DND-41 (cell line): Measurements from ENCODE around the gene TMC5.

ENCODE experiments used
- ATAC-seq: fragments of 200-7000 bp; cut with Tn5 transposase; 3 replicates; pipeline ENCODE4 v1.9.1; 2021; ENCODE audit warnings: low read depth; ENCODE audit not compliant: insufficient read depth
- DNase-seq: peaks from one replicate; pipeline ENCODE4 v3.0.0-alpha.2; 2020
- H2AFZ ChIP-seq: 2 replicates; pipeline ENCODE4 v1.6.0; 2012; ENCODE audit warnings: low read depth, low read length
- H3K27ac ChIP-seq: 2 replicates; pipeline ENCODE4 v1.5.1; 2012; ENCODE audit warnings: low read length, inconsistent platforms
- H3K27me3 ChIP-seq: fragments of 200-600 bp; sonication (generic); 2 replicates; pipeline ENCODE4 v1.6.0; 2012; ENCODE audit warnings: low read length, mild to moderate bottlenecking, inconsistent platforms; ENCODE audit not compliant: insufficient read depth, poor library complexity
- H3K36me3 ChIP-seq: 2 replicates; pipeline ENCODE4 v1.5.1; 2012; ENCODE audit warnings: low read length, inconsistent platforms; ENCODE audit not compliant: insufficient read depth
- H3K4me1 ChIP-seq: 2 replicates; pipeline ENCODE4 v1.5.1; 2012; ENCODE audit warnings: mild to moderate bottlenecking, low read length; ENCODE audit not compliant: insufficient read depth
- H3K4me2 ChIP-seq: 2 replicates; pipeline ENCODE4 v1.6.0; 2012; ENCODE audit warnings: mild to moderate bottlenecking, moderate library complexity, low read length, inconsistent platforms; ENCODE audit not compliant: insufficient read depth
- H3K4me3 ChIP-seq, 2 experiments: fragments of 200-600 bp in 1 of 2; shearing (Covaris generic) in 1 of 2; 2 replicates each; pipeline ENCODE4 v1.5.1; 2012 to 2016; ENCODE audit warnings: inconsistent platforms in 2 of 2, low read length in 2 of 2, mild to moderate bottlenecking in 2 of 2, low read depth in 1 of 2, moderate library complexity in 1 of 2
- H3K79me2 ChIP-seq: 2 replicates; pipeline ENCODE4 v1.6.0; 2012; ENCODE audit warnings: low read length, inconsistent platforms; ENCODE audit not compliant: insufficient read depth
- H3K9ac ChIP-seq: 2 replicates; pipeline ENCODE4 v1.6.0; 2012; ENCODE audit warnings: low read depth, mild to moderate bottlenecking, inconsistent platforms, low read length, moderate library complexity
- H3K9me3 ChIP-seq: 2 replicates; pipeline ENCODE4 v1.5.1; 2012; ENCODE audit warnings: low read length, moderate library complexity, mild to moderate bottlenecking, inconsistent platforms; ENCODE audit not compliant: insufficient read depth, severe bottlenecking
- H4K20me1 ChIP-seq: 2 replicates; pipeline ENCODE4 v1.6.0; 2012; ENCODE audit warnings: low read length; ENCODE audit not compliant: insufficient read depth
- EZH2 ChIP-seq: IDR thresholded peaks from 3 replicates; pipeline ENCODE4 v1.6.1; 2012; ENCODE audit warnings: borderline replicate concordance, low read depth, mild to moderate bottlenecking, moderate library complexity, low read length, inconsistent platforms; ENCODE audit not compliant: severe bottlenecking
- TF ChIP-seq, protein P1 (sequence below): IDR thresholded peaks from 2 replicates; pipeline ENCODE4 v1.5.1; 2012; ENCODE audit warnings: borderline replicate concordance, low read length, moderate library complexity, mild to moderate bottlenecking; ENCODE audit not compliant: poor library complexity, severe bottlenecking; ENCODE audit errors: extremely low read depth

Gene TMC5

GRCh38 chr16:19446300-19446846 lies 28.7 kb downstream of the TMC5 start:
- H3K9me3 ChIP-seq: no peaks in the 10 kb centered on the region
- H3K4me2 ChIP-seq: no peak overlapping the region
- H3K36me3 ChIP-seq: no peaks in the 10 kb centered on the region
- H4K20me1 ChIP-seq: no peaks in the 10 kb centered on the region
- H2AFZ ChIP-seq: no peak overlapping the region
- no peak for ATAC-seq
- no peaks in the 10 kb centered on the region for H3K4me1 ChIP-seq
- no peaks in the 10 kb centered on the region for H3K27me3 ChIP-seq
- no peak overlapping the region for H3K4me3 ChIP-seq
- no peak overlapping the region for H3K9ac ChIP-seq
- no peaks in the 10 kb centered on the region for H3K79me2 ChIP-seq
- TF ChIP-seq EZH2: no peak
- TF ChIP-seq, protein P1, sequence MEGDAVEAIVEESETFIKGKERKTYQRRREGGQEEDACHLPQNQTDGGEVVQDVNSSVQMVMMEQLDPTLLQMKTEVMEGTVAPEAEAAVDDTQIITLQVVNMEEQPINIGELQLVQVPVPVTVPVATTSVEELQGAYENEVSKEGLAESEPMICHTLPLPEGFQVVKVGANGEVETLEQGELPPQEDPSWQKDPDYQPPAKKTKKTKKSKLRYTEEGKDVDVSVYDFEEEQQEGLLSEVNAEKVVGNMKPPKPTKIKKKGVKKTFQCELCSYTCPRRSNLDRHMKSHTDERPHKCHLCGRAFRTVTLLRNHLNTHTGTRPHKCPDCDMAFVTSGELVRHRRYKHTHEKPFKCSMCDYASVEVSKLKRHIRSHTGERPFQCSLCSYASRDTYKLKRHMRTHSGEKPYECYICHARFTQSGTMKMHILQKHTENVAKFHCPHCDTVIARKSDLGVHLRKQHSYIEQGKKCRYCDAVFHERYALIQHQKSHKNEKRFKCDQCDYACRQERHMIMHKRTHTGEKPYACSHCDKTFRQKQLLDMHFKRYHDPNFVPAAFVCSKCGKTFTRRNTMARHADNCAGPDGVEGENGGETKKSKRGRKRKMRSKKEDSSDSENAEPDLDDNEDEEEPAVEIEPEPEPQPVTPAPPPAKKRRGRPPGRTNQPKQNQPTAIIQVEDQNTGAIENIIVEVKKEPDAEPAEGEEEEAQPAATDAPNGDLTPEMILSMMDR: no peak
- H3K27ac ChIP-seq: no peak overlapping the region
- no peak for DNase-seq

DNA sequence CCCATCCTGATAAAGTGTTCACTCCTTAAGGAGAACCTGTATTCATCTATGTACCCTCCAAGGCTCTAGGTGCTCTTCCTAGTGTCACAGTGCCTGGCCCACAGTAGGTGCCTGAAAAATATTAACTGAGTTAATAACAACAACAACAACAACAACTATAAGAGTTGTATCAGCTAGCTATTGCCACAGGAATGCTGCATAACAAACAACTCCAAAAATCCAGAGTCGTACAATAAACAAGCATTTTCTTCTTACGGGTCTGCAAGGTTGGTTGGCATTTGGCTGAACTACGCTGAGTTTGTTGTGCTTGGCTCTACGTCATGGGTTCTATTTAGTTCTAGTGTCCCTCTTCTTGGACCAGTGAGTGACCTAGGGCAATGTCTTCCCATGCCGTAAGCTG lies 29.2 kb downstream of the TMC5 start:
- TF ChIP-seq EZH2: no peak
- TF ChIP-seq, protein P1: no peak
- Histone ChIP-seq H3K27ac (no peak overlapping the region), H3K27me3 (no peaks in the 10 kb centered on the region), H3K9ac (no peak overlapping the region), H4K20me1 (no peaks in the 10 kb centered on the region), H2AFZ (no peak overlapping the region), H3K36me3 (no peaks in the 10 kb centered on the region), H3K4me3 (no peak overlapping the region), H3K79me2 (no peaks in the 10 kb centered on the region), H3K9me3 (no peaks in the 10 kb centered on the region), H3K4me2 (no peak overlapping the region), H3K4me1 (no peaks in the 10 kb centered on the region)
- ATAC-seq (no peak), DNase-seq (no peak)

GRCh38 chr16:19450186-19450585 lies 32.5 kb downstream of the TMC5 start:
- H2AFZ ChIP-seq: no peak overlapping the region

More at GRCh38 chr16:19450186-19450585, 32.5 kb downstream of the TMC5 start:
- no peaks in the 10 kb centered on the region for H4K20me1 ChIP-seq
- no peaks in the 10 kb centered on the region for H3K79me2 ChIP-seq
- no peak overlapping the region for H3K4me3 ChIP-seq
- no peaks in the 10 kb centered on the region for H3K9me3 ChIP-seq
- H3K4me2 ChIP-seq: no peak overlapping the region
- no peak overlapping the region for H3K27ac ChIP-seq
- DNase-seq: no peak
- no peak overlapping the region for H3K9ac ChIP-seq
- ATAC-seq: no peak
- no peaks in the 10 kb centered on the region for H3K27me3 ChIP-seq
- TF ChIP-seq, protein P1: no peak
- no peaks in the 10 kb centered on the region for H3K4me1 ChIP-seq
- H3K36me3 ChIP-seq: no peaks in the 10 kb centered on the region
